ENCODE data around the gene LCOR.

DNA sequence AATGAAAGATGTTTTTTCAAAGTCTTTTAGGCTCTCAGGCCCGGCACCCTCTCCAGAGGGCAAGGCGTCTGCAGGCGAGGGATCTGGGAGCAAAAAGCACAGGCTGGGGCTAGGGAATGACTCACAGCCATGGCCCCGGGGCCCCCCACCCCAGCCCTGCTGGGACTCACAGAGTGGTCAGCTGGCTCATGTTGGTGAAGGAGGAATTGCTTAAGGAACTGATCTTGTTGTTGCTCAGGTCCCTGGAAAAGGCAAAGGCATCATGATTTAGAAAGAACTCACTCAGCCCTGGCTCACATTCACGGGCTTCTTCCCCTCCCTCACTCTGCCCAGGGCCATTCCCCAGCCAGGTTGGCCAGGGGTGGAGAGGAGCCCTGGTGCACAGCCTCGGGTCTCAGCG is 202.2 kb downstream of the LCOR start:
- TF ChIP-seq CTCF (IDR thresholded peaks at IDR 0.05; ENCODE audit: low read depth, low read length), result no peak
- TF ChIP-seq POLR2A (IDR thresholded peaks at IDR 0.05; ENCODE audit: extremely low read depth, insufficient read length), result no peak
- no peak for TF ChIP-seq MYC (IDR thresholded peaks at IDR 0.05; ENCODE audit: low read depth, low read length)
- no peak for TF ChIP-seq MAX (IDR thresholded peaks at IDR 0.05; ENCODE audit: low read depth, low read length)

Data from NB4 (cell line).